ENCODE results near the gene EHD1.

GRCh38 chr11:64862987-64863390, 15.4 kb downstream of the EHD1 start:
- TF ChIP-seq CTCF (IDR thresholded peaks at IDR 0.05; ENCODE audit: insufficient read depth, low read length, poor library complexity, severe bottlenecking) (no peak), EZH2phosphoT487 (conservative IDR thresholded peaks at IDR 0.05; ENCODE audit: low read length) (no peak)

Data from SU-DHL-6 (cell line).